ENCODE data around the gene CFAP57. TPM values are rescaled to one million over a fixed set of nuclear protein-coding genes. Genes with fewer than 3 reads are reported as not detected.

Gene CFAP57
- total RNA-seq, 4 donors from 2014 or later = 0.10 to 0.81 (median 0.11) TPM; not detected in 1

- WGBS = 5% methylated on average over 18 of the region's 20 CpGs
- Histone ChIP-seq H3K4me1 (peaks cover 20% of the 10 kb centered on the region), H3K27me3 (peaks cover 13% of the 10 kb centered on the region), H3K9me3 (no peaks in the 10 kb centered on the region), H3K36me3 (peaks cover 32% of the 10 kb centered on the region), H3K27ac (peak overlapping the region; percentile 9), H3K4me3 (peak overlapping the region; percentile 96)
- DNase-seq (ENCODE audit: low spot score in 2 of 2) = peak; percentile 89 to 92
- TF ChIP-seq POLR2AphosphoS5 (IDR thresholded peaks at IDR 0.05) (no peak), POLR2A (IDR thresholded peaks at IDR 0.05) (no peak), CTCF (IDR thresholded peaks at IDR 0.05) (no peak), EP300 (IDR thresholded peaks at IDR 0.05) (no peak)
Measured at GRCh38 chr1:43172527-43172972, 420 bp downstream of the CFAP57 start.

GRCh38 chr1:43174873-43175272 is 2.7 kb downstream of the CFAP57 start:
- 88% methylated on average over 2 of the region's 2 CpGs for WGBS
- H3K4me1 ChIP-seq = peaks cover 20% of the 10 kb centered on the region
- DNase-seq (ENCODE audit: low spot score in 2 of 2) = no peak
- no peak overlapping the region for H3K27ac ChIP-seq
- peaks cover 15% of the 10 kb centered on the region for H3K27me3 ChIP-seq
- no peak for TF ChIP-seq CTCF (IDR thresholded peaks at IDR 0.05)
- no peak for TF ChIP-seq EP300 (IDR thresholded peaks at IDR 0.05)
- no peak for TF ChIP-seq POLR2AphosphoS5 (IDR thresholded peaks at IDR 0.05)
- no peak for TF ChIP-seq POLR2A (IDR thresholded peaks at IDR 0.05)
- H3K36me3 ChIP-seq = peaks cover 8% of the 10 kb centered on the region
- H3K4me3 ChIP-seq = no peak overlapping the region
- H3K9me3 ChIP-seq = no peaks in the 10 kb centered on the region

- Histone ChIP-seq H3K27ac (no peak overlapping the region), H3K36me3 (no peaks in the 10 kb centered on the region), H3K27me3 (peaks cover 15% of the 10 kb centered on the region), H3K4me3 (no peak overlapping the region), H3K4me1 (peaks cover 4% of the 10 kb centered on the region), H3K9me3 (no peaks in the 10 kb centered on the region)
- TF ChIP-seq POLR2A (IDR thresholded peaks at IDR 0.05) = no peak
- no peak for TF ChIP-seq POLR2AphosphoS5 (IDR thresholded peaks at IDR 0.05)
- no peak for TF ChIP-seq EP300 (IDR thresholded peaks at IDR 0.05)
- TF ChIP-seq CTCF (IDR thresholded peaks at IDR 0.05) = no peak
- 61% methylated on average over 4 of the region's 4 CpGs for WGBS
- no peak for DNase-seq (ENCODE audit: low spot score in 2 of 2)
Measured at GRCh38 chr1:43177691-43178090, 5.6 kb downstream of the CFAP57 start.

- WGBS = 94% methylated on average over 3 of the region's 3 CpGs
- Histone ChIP-seq H3K27me3 (no peaks in the 10 kb centered on the region), H3K27ac (no peak overlapping the region), H3K4me3 (no peak overlapping the region), H3K4me1 (no peaks in the 10 kb centered on the region), H3K9me3 (no peaks in the 10 kb centered on the region), H3K36me3 (no peaks in the 10 kb centered on the region)
- TF ChIP-seq POLR2AphosphoS5 (IDR thresholded peaks at IDR 0.05) (no peak), POLR2A (IDR thresholded peaks at IDR 0.05) (no peak), CTCF (IDR thresholded peaks at IDR 0.05) (no peak), EP300 (IDR thresholded peaks at IDR 0.05) (no peak)
- DNase-seq (ENCODE audit: low spot score in 2 of 2) = no peak
Measured at GRCh38 chr1:43184388-43184787, 12.3 kb downstream of the CFAP57 start.

- Histone ChIP-seq H3K9me3 (no peaks in the 10 kb centered on the region), H3K27ac (no peak overlapping the region)
- no peak for DNase-seq (ENCODE audit: low spot score in 2 of 2)
Measured at GRCh38 chr1:43184995-43185394, 12.9 kb downstream of the CFAP57 start.

More at GRCh38 chr1:43184995-43185394, 12.9 kb downstream of the CFAP57 start:
- Histone ChIP-seq H3K4me3 (no peak overlapping the region), H3K36me3 (no peaks in the 10 kb centered on the region), H3K27me3 (no peaks in the 10 kb centered on the region), H3K4me1 (no peaks in the 10 kb centered on the region)
- TF ChIP-seq CTCF (IDR thresholded peaks at IDR 0.05) (no peak), EP300 (IDR thresholded peaks at IDR 0.05) (no peak), POLR2AphosphoS5 (IDR thresholded peaks at IDR 0.05) (no peak), POLR2A (IDR thresholded peaks at IDR 0.05) (no peak)
- WGBS = 85% methylated on average over 3 of the region's 3 CpGs

All from suprapubic skin (tissue), 4 donors.